Activated CD8-positive, alpha-beta memory T cell treated with anti-CD3 and anti-CD28 coated beads for 36 hours (primary cell): ENCODE measurements around the gene NMU. TPM values are rescaled to one million over a fixed set of nuclear protein-coding genes. Genes with fewer than 3 reads are reported as not detected.
"Not testable (repeated sequence)": the region's sequence is repeated elsewhere in the genome, so short reads cannot be mapped to it uniquely, and the experiment has no call there.

Source experiments
- CTCF ChIA-PET: fragments of 350-600 bp; sonication (Branson Sonifier 250); formaldehyde crosslinking; loops from one replicate; lab custom pipeline; 2021; ENCODE audit warnings: antibody characterized with exemption; lab: Charles Lee
- POLR2A ChIA-PET: fragments of 350-600 bp; sonication (Branson Sonifier 250); formaldehyde crosslinking; loops from one replicate; lab custom pipeline; 2021; ENCODE audit warnings: antibody characterized with exemption; lab: Charles Lee
- total RNA-seq, 2 experiments: library from RNA; stranded (reverse); gene quantifications; one replicate each; pipeline ENCODE4 v1.2.3, GENCODE V29; 2021

Gene NMU
- total RNA-seq, 2 experiments from 2014 or later = 0.23 TPM; not detected in 1

GRCh38 chr4:55633903-55634302 is 2.2 kb downstream of the NMU start:
- ChIA-PET POLR2A (no interaction called here), CTCF (no interaction called here)

- ChIA-PET POLR2A (no interaction called here), CTCF (no interaction called here)
Measured at GRCh38 chr4:55625835-55626234, 10.3 kb downstream of the NMU start.

DNA sequence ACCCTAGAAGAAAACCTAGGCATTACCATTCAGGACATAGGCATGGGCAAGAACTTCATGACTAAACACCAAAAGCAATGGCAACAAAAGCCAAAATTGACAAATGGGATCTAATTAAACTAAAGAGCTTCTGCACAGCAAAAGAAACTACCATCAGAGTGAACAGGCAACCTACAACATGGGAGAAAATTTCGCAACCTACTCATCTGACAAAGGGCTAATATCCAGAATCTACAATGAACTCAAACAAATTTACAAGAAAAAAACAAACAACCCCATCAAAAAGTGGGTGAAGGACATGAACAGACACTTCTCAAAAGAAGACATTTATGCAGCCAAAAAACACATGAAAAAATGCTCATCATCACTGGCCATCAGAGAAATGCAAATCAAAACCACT is 12.0 kb downstream of the NMU start:
- CTCF ChIA-PET, POLR2A ChIA-PET: not testable (repeated sequence)

- CTCF ChIA-PET = no interaction called here
- POLR2A ChIA-PET = no interaction called here
Measured at GRCh38 chr4:55618546-55619143, 17.5 kb downstream of the NMU start.

DNA sequence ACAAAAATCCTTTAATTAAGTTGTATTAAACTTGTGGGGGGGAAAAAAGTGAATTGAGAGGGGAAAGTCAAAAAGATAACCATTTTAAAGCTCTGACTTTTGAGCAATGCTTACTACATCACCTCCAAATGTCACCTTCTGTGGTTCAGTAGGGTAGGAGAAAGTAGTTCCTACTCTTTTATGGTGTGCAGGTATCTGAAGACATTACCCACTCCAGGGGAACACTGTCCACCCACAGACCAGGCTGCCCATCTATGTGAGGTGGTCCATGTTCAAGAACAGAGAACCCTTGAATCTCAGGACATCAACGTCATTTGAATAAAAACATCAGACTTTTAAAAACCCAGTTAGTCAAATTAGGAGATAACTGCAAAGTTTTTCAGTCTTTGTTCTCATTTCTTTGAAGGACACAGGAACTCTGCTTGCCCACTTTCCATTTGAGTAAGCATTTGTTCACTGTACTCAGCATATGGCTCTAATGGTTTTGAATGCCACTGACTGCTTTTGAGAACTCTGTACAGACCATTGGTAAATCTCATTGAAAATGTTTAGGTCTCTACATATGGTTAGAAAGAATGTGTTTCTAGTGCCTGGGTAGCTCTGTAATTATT is 18.4 kb downstream of the NMU start:
- ChIA-PET CTCF (no interaction called here), POLR2A (no interaction called here)

- CTCF ChIA-PET = no interaction called here
Measured at GRCh38 chr4:55615008-55615407, 21.1 kb downstream of the NMU start.

GRCh38 chr4:55613621-55614020 is 22.5 kb downstream of the NMU start:
- ChIA-PET CTCF (no interaction called here), POLR2A (no interaction called here)

More at GRCh38 chr4:55615008-55615407, 21.1 kb downstream of the NMU start:
- POLR2A ChIA-PET = no interaction called here

DNA sequence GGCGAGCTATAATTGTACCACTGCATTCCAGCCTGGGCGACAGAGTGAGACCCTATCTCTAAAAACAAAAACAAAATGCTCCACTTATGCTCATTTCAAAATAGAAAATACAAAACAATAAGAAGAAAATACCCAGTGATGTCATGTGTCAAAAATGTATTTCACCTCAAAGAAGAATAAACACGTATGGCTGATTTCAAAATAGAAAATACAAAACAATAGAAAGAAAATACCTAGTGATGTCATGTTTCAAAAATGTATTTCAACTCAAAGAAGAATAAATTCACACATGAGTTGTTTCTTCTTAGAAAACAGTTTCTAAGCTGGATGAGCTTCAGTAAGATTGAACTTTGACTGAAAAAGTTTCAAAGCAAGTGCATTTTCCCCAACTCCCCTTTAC is 23.8 kb downstream of the NMU start:
- ChIA-PET POLR2A (no interaction called here), CTCF (no interaction called here)

GRCh38 chr4:55611358-55612059 is 24.6 kb downstream of the NMU start:
- CTCF ChIA-PET = no interaction called here
- POLR2A ChIA-PET = no interaction called here

DNA sequence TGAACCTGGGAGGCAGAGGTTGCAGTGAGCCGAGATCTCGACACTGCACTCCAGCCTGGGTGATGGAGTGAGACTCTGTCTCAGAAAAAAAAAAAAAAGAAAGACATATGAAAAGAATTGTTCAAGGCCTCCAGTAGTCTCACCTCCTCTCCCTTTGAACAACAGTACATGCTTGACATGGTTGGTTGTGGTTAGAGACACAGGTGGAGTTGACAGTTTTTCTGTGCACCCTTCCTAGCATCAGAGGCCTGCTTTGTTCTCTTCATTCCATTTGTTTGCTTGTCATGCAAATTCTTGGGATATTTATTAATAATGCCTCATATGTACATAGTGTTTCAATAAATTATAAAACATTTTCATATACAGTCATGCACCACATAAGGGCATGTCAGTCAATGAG is 25.7 kb downstream of the NMU start:
- CTCF ChIA-PET = no interaction called here

DNA sequence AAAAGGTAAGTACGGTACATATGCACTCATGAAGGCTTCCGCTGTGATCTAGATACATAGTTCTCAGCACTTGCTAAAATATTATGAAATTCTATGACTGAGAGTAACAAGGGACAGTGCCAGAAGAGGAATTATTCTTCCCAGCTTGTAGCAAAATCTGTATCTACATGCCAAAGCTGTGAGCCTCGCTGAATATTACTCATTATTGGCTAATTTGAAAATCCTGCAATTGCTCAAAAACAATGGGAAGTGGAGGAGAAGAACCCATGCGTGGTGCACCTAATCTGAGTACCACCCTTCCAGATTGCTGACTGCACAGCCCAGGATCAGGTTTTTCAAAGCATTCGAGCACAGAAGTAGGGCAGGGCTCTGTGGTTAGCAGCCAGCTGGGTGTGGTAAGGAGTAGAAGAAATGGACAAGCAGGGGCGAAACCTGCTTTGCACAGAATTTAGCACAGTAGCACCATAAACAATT is 26.7 kb downstream of the NMU start:
- POLR2A ChIA-PET = no interaction called here

More for the DNA sequence above, 25.7 kb downstream of the NMU start:
- POLR2A ChIA-PET = interaction anchor here (0.6 kb wide), 1 partner anchor 72 kb away, joined by 3 read pairs; no protein-coding TSS in a partner anchor

GRCh38 chr4:55608591-55608990 is 27.5 kb downstream of the NMU start:
- ChIA-PET POLR2A (no interaction called here), CTCF (no interaction called here)

More for the DNA sequence above, 26.7 kb downstream of the NMU start:
- CTCF ChIA-PET = no interaction called here

DNA sequence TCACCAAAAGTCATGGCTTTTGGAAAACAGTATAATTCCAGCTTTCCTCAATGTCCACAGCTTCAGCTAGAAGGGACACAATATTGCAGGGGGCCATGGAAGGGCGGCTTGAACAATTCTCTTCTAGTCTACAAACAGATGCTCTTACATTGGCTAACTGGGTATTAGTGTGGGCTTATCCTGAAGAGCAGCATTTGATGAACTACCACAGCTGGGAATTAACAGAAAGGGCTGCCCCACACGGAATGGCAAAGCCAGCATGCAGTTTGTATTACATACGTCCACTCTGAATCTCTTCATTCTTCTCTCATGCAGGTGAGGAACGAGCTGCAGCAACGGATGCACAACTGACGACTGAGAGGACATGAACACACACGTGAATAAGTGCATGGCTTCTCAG is 31.1 kb downstream of the NMU start:
- CTCF ChIA-PET = no interaction called here

DNA sequence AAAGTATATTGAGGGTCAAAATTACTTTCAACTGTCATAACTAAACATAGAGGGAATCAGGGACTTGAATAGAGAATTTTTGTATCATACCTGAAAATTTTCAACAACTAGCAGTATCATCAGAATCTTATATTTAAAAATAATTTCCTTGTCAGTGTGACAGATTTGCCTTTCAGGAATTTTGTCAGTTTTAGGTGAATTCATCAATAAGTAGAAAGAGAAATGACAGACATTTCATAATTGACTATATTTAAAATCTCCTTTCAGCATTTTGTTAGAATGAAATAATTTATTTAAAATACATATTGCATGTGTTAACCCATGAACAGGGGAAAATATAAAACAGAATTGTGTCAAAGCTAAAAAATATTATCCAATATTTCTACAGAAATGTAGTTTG is 35.5 kb downstream of the NMU start:
- ChIA-PET CTCF (no interaction called here), POLR2A (no interaction called here)

More for the DNA sequence above, 31.1 kb downstream of the NMU start:
- POLR2A ChIA-PET = no interaction called here

DNA sequence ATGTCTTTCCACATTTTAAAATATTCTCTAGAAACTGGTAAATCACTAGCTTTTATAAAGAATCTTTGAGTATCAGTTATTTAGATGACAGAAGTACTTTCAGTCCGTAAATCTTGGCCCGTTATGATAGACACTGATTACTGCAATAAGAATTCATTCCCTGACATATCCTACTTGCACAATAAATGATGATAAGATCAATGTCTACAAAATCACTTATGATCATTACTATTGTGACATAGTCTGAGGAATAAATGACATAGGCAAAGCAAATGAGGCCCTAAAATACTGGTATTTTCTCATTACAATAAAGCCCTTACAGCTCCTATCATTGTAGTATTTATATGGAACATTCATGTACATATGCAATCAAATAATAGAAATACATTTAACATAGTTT is 37.5 kb downstream of the NMU start:
- ChIA-PET CTCF (no interaction called here), POLR2A (no interaction called here)

GRCh38 chr4:55592014-55592413 is 44.1 kb downstream of the NMU start, which contains the start of gene PDCL2:
Gene PDCL2 (minus strand): TSS chr4:55592245. CDS start chr4:55592109, 136 bp downstream.
- ChIA-PET POLR2A (no interaction called here), CTCF (no interaction called here)

GRCh38 chr4:55588160-55588559 is 47.9 kb downstream of the NMU start:
- POLR2A ChIA-PET = no interaction called here
- CTCF ChIA-PET = no interaction called here

DNA sequence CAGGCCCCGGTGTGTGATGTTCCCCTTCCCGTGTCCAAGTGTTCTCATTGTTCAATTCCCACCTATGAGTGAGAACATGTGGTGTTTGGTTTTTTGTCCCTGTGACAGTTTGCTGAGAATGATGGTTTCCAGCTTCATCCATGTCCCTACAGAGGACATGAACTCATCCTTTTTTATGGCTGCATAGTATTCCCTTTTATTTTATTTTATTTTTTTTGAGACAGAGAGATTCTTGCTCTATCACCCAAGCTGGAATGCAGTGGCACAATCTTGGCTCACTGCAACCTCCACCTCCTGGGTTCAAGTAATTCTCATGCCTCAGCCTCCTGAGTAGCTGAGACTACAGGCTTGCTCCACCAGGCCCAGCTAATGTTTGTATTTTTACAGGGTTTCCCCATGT is 53.3 kb downstream of the NMU start:
- POLR2A ChIA-PET, CTCF ChIA-PET: not testable (repeated sequence)

DNA sequence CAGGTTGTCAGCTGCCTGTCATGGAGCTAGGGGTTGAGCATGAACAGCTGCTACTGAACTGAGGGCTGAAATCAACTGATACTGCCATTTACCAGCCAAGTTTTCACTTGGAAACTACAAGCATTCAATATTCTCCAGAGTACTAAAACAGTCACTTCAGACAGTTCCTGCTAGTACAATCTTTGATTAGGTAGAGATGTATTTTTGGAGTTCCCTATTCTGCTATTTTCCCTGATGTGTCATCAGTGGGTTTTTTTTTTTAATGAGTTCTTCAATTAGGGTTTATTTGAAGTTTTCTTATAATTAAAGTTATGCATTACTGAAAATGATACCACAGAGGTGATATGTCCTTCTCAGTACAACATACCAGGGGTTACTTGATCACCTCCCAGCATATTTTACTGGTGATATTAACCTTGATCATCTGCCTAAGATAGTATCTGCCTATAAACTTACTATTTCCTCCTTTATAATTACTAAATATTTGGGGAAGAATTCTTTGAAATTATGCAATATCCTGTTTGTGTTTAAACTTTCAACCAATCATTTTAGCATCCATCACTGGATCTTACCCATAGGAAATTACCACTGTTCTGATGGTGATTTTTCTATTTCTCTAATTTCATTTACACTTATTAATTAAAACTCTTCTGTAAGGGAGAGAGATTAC is 57.6 kb downstream of the NMU start:
- CTCF ChIA-PET = no interaction called here
- POLR2A ChIA-PET = interaction anchor here (0.6 kb wide), 1 partner anchor 13 kb away, joined by 5 read pairs; no protein-coding TSS in a partner anchor

DNA sequence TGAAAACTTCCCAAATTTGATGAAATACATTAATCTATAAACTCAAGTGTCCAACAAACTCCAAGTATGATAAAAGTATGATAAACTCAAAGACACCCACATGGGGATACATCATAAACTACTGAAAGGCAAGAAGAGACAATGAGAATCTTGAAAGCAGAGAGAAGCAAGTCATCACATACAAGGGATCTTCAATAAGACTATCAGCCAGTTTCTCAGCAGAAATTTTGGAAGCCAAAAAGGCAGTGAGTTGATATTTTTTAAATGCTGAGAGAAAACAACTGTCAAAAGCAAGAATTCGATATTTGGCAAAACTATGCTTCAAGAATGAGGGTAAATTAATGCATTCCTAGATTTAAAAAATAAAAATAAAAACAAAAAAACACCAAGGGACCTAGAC is 60.6 kb downstream of the NMU start:
- POLR2A ChIA-PET = no interaction called here
- CTCF ChIA-PET = no interaction called here
